Eye (tissue), 1 donor: ENCODE data around the gene ASPRV1.
A peak's percentile ranks its signal among the peaks of the same experiment; 100 is the strongest.

Source experiments
- DNase-seq: peaks from one replicate; pipeline ENCODE4 v3.0.0-alpha.2; 2015

The ASPRV1 gene

GRCh38 chr2:69937968-69938367, 23.5 kb downstream of the ASPRV1 start:
- no peak for DNase-seq

- no peak for DNase-seq
These were observed 24.5 kb downstream of the ASPRV1 start for GRCh38 chr2:69936906-69937305.

- DNase-seq, result no peak
These were observed 26.4 kb downstream of the ASPRV1 start for GRCh38 chr2:69935011-69935410.

- DNase-seq, result no peak
These were observed 26.9 kb downstream of the ASPRV1 start for GRCh38 chr2:69934614-69934908.

GRCh38 chr2:69933839-69934613, 27.4 kb downstream of the ASPRV1 start:
- no peak for DNase-seq

- no peak for DNase-seq
These were observed 28.1 kb downstream of the ASPRV1 start for GRCh38 chr2:69933254-69933828.

- DNase-seq, result no peak
These were observed 28.9 kb downstream of the ASPRV1 start for GRCh38 chr2:69932596-69932922.

GRCh38 chr2:69931832-69932595, 29.4 kb downstream of the ASPRV1 start:
- no peak for DNase-seq

GRCh38 chr2:69926849-69927515, 34.4 kb downstream of the ASPRV1 start:
- no peak for DNase-seq

GRCh38 chr2:69923116-69923515, 38.3 kb downstream of the ASPRV1 start:
- no peak for DNase-seq

GRCh38 chr2:69918401-69918800, 43.0 kb downstream of the ASPRV1 start:
- no peak for DNase-seq

- DNase-seq, result no peak
These were observed 43.6 kb downstream of the ASPRV1 start for GRCh38 chr2:69917852-69918251.

- no peak for DNase-seq
These were observed 45.3 kb downstream of the ASPRV1 start for GRCh38 chr2:69916106-69916505.

GRCh38 chr2:69914950-69915945, 46.2 kb downstream of the ASPRV1 start, which contains the start of gene MXD1:
Gene MXD1 (plus strand): TSS chr2:69915109. CDS start chr2:69915331, 222 bp downstream.
- peak; percentile 52 for DNase-seq

- peak; percentile 100 for DNase-seq
These were observed 47.1 kb downstream of the ASPRV1 start for GRCh38 chr2:69914164-69914949.

- DNase-seq, result peak; percentile 78
These were observed 49.4 kb downstream of the ASPRV1 start for GRCh38 chr2:69911985-69912563.
